ENCODE data around the gene NPL. TPM values are rescaled to one million over a fixed set of nuclear protein-coding genes. Genes with fewer than 3 reads are reported as not detected.

Gene NPL
- total RNA-seq, 4 donors from 2014 or later, result 2.2 to 45.9 (median 10.1) TPM

DNA sequence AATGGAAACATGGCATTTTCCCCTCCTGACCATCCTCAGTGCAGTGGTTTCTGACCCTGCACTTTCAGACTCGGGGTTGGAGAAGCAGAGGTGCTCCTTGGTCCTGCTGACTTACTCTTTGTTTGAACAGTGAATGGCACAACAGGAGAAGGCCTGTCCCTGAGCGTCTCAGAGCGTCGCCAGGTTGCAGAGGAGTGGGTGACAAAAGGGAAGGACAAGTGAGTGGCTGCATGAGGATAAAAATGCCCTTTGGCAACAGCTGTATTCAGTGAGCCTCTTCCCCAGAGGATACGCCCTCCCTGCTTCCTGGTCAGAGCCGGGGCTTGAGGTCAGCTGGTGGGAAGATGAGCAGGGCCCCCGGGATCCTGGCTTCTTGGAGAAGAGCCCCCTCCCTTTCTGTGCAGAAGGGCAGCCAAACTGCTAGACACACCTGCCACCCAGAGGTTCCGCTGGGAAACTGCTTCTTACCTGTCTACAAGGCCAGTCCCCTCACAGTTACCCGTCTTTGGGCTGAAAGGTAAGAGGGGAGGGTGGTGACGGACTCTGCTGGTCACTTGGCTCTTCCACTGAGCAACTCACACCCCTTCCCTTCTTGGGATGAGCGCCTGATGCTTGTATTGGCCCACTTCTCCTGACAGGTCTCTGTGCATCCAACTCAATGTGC is 16.6 kb downstream of the NPL start:
- H3K4me1 ChIP-seq, result no peaks in the 10 kb centered on the region
- H3K27ac ChIP-seq, result no peak overlapping the region
- H3K9me3 ChIP-seq, result no peaks in the 10 kb centered on the region
- H3K27me3 ChIP-seq, result no peaks in the 10 kb centered on the region
- 70 to 72% methylated on average over 11 of the region's 11 CpGs for WGBS, 2 donors
- peaks cover 2 to 40% (median 3%) of the 10 kb centered on the region in 3 donors for H3K36me3 ChIP-seq
- no peak for TF ChIP-seq EP300 (IDR thresholded peaks at IDR 0.05)
- TF ChIP-seq POLR2A (IDR thresholded peaks at IDR 0.05), result no peak
- TF ChIP-seq CTCF (IDR thresholded peaks at IDR 0.05), result no peak
- H3K4me3 ChIP-seq, result no peak overlapping the region
- no peak for DNase-seq (ENCODE audit: low spot score in 2 of 2)

GRCh38 chr1:182807907-182808306 is 18.3 kb downstream of the NPL start:
- Histone ChIP-seq H3K4me3 (no peak overlapping the region), H3K27ac (no peak overlapping the region), H3K27me3 (no peaks in the 10 kb centered on the region), H3K9me3 (no peaks in the 10 kb centered on the region), H3K36me3 (peaks cover 2 to 52% (median 3%) of the 10 kb centered on the region in 3 donors), H3K4me1 (no peaks in the 10 kb centered on the region)
- 81 to 87% methylated on average over 3 of the region's 3 CpGs for WGBS, 2 donors
- TF ChIP-seq POLR2A (IDR thresholded peaks at IDR 0.05) (no peak), CTCF (IDR thresholded peaks at IDR 0.05) (no peak), EP300 (IDR thresholded peaks at IDR 0.05) (no peak)
- DNase-seq (ENCODE audit: low spot score in 2 of 2), result no peak

DNA sequence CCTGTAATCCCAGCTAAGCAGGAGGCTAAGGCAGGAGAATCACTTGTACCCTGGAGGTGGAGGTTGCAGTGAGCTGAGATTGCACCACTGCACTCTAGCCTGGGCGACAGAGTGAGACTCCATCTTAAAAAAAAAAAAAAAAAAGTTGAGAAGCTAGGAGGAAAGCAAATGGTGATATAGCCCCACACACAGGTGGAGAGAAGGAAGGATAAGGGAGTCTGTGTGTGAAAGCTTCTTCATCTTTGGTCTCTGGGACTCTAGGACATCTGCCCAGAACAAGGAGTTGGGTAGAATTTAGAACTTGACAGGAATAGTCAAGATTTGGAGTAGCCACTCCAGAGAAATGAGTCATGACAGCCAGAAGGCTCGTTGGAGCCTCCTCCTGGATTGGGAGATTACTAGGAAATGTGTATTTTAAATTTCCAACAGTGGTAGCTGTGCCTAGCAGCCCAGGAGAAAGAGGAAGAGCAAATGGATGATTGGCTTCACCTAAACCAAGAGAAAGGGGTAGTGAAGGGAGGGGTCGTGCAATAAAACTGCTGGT is 19.9 kb downstream of the NPL start:
- Histone ChIP-seq H3K27ac (no peak overlapping the region), H3K27me3 (no peaks in the 10 kb centered on the region), H3K9me3 (no peaks in the 10 kb centered on the region), H3K4me3 (no peak overlapping the region), H3K4me1 (no peaks in the 10 kb centered on the region), H3K36me3 (peaks cover 2 to 54% (median 3%) of the 10 kb centered on the region in 3 donors)
- 64 to 73% methylated on average over 3 of the region's 3 CpGs for WGBS, 2 donors
- no peak for DNase-seq (ENCODE audit: low spot score in 2 of 2)
- no peak for TF ChIP-seq CTCF (IDR thresholded peaks at IDR 0.05)
- no peak for TF ChIP-seq POLR2A (IDR thresholded peaks at IDR 0.05)
- no peak for TF ChIP-seq EP300 (IDR thresholded peaks at IDR 0.05)

DNA sequence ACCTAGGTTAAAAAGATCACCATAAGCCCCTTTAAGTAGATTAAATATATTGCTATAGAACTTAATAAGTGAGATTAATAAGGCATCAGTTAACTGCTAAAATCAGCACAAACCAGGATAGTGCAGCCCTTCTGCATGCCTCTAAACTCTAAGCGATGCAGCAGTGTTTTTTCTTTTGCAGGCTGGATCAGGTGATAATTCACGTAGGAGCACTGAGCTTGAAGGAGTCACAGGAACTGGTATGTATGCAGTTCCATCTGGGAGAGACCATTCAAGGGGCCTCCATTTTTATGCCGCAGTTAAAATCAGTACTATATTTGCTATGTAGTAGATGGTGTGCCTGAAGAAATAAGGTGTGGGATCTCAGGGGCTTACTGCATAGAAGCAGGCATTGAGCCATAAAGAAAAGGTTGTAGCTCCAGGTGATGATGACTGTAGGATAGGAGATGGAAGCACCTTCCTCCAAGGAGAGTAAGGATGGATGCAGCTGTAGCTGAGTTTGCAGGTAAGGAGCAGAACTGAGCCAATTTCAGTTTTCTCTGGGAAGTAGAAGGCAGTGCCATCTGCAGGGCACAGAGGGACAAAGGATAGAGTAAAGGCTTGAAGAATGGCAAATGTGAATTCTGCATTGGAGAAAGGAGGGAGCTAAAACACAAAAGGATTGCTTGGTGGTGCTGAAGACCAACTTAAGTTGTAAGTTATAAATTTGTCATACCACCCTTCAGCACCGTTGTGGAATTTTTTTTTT is 22.6 kb downstream of the NPL start:
- Histone ChIP-seq H3K36me3 (peaks cover 0 to 55% (median 0%) of the 10 kb centered on the region in 3 donors), H3K4me3 (no peak overlapping the region), H3K27me3 (no peaks in the 10 kb centered on the region), H3K27ac (no peak overlapping the region), H3K9me3 (no peaks in the 10 kb centered on the region), H3K4me1 (no peaks in the 10 kb centered on the region)
- DNase-seq (ENCODE audit: low spot score in 2 of 2), result no peak
- TF ChIP-seq EP300 (IDR thresholded peaks at IDR 0.05) (no peak), CTCF (IDR thresholded peaks at IDR 0.05) (no peak), POLR2A (IDR thresholded peaks at IDR 0.05) (no peak)
- 87 to 93% methylated on average over 4 of the region's 4 CpGs for WGBS, 2 donors

GRCh38 chr1:182816863-182817262 is 27.3 kb downstream of the NPL start:
- WGBS, 2 donors, result 92 to 94% methylated on average over 2 of the region's 2 CpGs
- Histone ChIP-seq H3K36me3 (peaks cover 0 to 84% (median 0%) of the 10 kb centered on the region in 3 donors), H3K27ac (no peak overlapping the region), H3K4me1 (no peaks in the 10 kb centered on the region), H3K4me3 (no peak overlapping the region), H3K9me3 (no peaks in the 10 kb centered on the region), H3K27me3 (no peaks in the 10 kb centered on the region)
- DNase-seq (ENCODE audit: low spot score in 2 of 2), result no peak
- TF ChIP-seq CTCF (IDR thresholded peaks at IDR 0.05), result no peak
- no peak for TF ChIP-seq POLR2A (IDR thresholded peaks at IDR 0.05)
- no peak for TF ChIP-seq EP300 (IDR thresholded peaks at IDR 0.05)
